Upper lobe of right lung (tissue), 1 donor: ENCODE results near the gene RPS10. TPM values are rescaled to one million over a fixed set of nuclear protein-coding genes. Genes with fewer than 3 reads are reported as not detected.
A peak's percentile ranks its signal among the peaks of the same experiment; 100 is the strongest.

ENCODE experiments used
- ATAC-seq: fragments of 200-7000 bp; cut with Tn5 transposase; one replicate; pipeline ENCODE4 v1.9.1; 2020; ENCODE audit warnings: mild to moderate bottlenecking, moderate library complexity
- DNase-seq: peaks from one replicate; pipeline ENCODE4 v3.0.0-alpha.2; 2020
- H3K27ac ChIP-seq: fragments of 200-600 bp; one replicate; pipeline ENCODE4 v1.8.0; 2022
- H3K27me3 ChIP-seq: fragments of 200-600 bp; one replicate; pipeline ENCODE4 v1.8.0; 2022; ENCODE audit warnings: mild to moderate bottlenecking
- H3K36me3 ChIP-seq: fragments of 200-600 bp; one replicate; pipeline ENCODE4 v1.8.0; 2022
- H3K4me1 ChIP-seq: fragments of 200-600 bp; one replicate; pipeline ENCODE4 v1.8.0; 2022
- H3K4me3 ChIP-seq: fragments of 200-600 bp; one replicate; pipeline ENCODE4 v1.8.0; 2022; ENCODE audit warnings: mild to moderate bottlenecking
- H3K9me3 ChIP-seq: fragments of 200-600 bp; one replicate; pipeline ENCODE4 v1.8.0; 2022
- intact Hi-C: fragments of 100-400 bp; cut with DNase I; formaldehyde crosslinking; loops from one replicate; pipeline ENCODE4 v1.11.0; 2022
- total RNA-seq: library from RNA; stranded (reverse); fragmentation: NEBNext Ultra II Directional; extraction: Animal tissue kit (Norgen Biotek cat#: 25700); gene quantifications from one replicate; pipeline ENCODE4 v1.2.1, GENCODE V29; 2021
- TF ChIP-seq, protein P1 (sequence below): fragments of 200-600 bp; IDR thresholded peaks from one replicate; pipeline ENCODE4 v1.8.0; 2022; ENCODE audit warnings: antibody characterized with exemption
- donor health status: DM: no; HTN: yes; CAD: no; lungs with severe emphysema.

RPS10 gene
- total RNA-seq, 1 donor from 2014 or later: 875 TPM

DNA sequence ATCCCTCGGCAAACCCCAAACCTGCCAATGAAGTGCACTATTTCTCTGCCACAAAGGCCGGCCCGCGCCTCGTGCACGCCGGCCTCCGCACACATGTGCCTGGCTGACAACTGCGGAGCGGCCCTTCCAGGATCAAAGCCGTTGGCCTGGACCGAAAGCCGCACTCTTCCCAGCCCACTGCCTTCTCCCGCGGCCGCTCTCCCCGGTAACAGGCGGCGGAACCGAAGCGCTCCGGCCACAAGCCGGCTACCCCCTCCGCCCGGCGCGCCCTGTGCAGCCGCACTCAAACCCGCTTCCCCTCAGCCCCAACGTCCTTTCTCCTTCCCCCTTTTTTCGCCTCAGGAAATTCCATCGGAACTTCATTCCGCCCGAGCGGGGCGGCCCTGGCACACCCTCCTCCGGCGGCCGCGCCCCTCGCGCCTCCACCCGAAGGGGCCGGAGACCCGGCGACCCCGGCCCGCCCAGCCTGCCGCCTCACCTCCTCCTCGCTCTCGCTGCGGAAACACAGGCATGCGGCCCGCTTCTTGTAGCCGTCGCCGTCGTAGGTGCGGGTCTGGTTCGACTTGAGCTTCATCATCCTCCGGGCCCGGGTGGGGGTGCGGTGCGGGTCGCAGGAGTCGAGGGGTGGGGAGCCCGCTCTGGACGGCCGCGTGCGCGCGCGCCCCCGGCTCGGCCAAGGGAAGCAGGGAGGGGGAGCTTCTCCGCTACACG is 33.9 kb downstream of the RPS10 start:
- H3K4me1 ChIP-seq: peaks cover 24% of the 10 kb centered on the region
- H3K36me3 ChIP-seq: no peaks in the 10 kb centered on the region
- intact Hi-C loops: no loop called here
- H3K4me3 ChIP-seq: peak overlapping the region; percentile 97
- no peaks in the 10 kb centered on the region for H3K9me3 ChIP-seq
- TF ChIP-seq, protein P1, sequence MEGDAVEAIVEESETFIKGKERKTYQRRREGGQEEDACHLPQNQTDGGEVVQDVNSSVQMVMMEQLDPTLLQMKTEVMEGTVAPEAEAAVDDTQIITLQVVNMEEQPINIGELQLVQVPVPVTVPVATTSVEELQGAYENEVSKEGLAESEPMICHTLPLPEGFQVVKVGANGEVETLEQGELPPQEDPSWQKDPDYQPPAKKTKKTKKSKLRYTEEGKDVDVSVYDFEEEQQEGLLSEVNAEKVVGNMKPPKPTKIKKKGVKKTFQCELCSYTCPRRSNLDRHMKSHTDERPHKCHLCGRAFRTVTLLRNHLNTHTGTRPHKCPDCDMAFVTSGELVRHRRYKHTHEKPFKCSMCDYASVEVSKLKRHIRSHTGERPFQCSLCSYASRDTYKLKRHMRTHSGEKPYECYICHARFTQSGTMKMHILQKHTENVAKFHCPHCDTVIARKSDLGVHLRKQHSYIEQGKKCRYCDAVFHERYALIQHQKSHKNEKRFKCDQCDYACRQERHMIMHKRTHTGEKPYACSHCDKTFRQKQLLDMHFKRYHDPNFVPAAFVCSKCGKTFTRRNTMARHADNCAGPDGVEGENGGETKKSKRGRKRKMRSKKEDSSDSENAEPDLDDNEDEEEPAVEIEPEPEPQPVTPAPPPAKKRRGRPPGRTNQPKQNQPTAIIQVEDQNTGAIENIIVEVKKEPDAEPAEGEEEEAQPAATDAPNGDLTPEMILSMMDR: no peak
- ATAC-seq (peak; percentile 53), DNase-seq (peak; percentile 85)
- no peaks in the 10 kb centered on the region for H3K27me3 ChIP-seq
- H3K27ac ChIP-seq: peak overlapping the region; percentile 91

DNA sequence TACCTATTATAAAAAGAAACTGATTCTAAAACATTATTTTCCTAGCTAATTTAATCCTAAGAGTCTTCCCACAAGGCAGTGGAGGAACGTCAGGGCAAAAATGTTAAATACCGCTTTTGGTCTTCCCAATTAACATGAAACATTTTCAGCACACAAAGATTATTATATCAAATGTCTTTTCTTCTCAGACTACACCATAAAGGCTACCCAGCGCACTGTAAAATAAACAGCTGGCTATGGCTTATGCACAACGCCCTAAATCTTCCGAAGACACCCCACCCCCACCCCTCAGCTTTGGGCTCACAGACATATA is 34.4 kb downstream of the RPS10 start:
- Histone ChIP-seq H3K36me3 (no peaks in the 10 kb centered on the region), H3K9me3 (no peaks in the 10 kb centered on the region), H3K27ac (peak overlapping the region; percentile 91), H3K4me1 (peaks cover 24% of the 10 kb centered on the region), H3K27me3 (no peaks in the 10 kb centered on the region), H3K4me3 (peak overlapping the region; percentile 97)
- DNase-seq (no peak), ATAC-seq (no peak)
- intact Hi-C loops: no loop called here
- TF ChIP-seq, protein P1: no peak

DNA sequence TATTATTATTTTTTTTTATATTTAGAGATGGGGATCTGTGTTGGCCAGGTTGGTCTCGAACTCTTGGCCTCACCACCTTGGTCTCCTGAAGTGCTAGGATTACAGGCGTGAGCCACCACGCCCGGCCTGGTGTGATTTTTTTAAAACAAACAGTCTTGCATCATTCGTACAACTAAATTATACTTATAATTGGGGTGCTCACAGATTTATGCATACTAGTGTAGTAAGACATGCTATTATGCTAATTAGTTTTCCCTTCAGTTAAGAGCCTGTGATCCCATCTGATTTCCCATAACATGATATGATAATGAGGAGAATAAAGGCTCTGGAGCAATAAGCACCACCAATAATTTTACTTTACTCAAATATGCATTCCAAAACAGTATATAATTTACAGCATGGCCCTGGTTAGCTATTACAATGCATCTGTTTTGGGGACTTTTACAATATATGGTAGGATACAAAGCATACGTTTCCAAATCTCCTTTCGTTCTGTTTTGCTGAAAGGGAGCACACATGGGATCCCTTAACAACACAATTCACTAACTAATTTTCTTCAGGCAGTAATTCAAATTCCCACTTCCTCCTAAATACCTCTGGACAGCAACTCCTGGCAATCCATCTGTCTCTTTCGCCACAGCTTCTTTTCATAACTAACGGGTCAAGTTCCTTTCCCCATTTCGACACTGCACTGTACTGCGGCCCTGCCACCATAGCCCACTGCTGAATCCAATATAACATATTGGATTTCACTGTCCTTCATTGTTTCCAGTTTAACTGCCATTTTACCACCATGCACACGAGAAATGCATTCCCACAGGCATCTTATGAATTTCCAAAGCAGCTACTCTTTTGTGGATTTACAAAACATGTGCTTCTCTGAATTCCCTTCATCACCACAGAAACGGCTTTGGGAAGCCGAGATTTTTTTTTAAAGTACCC is 35.1 kb downstream of the RPS10 start:
- TF ChIP-seq, protein P1: no peak
- H3K4me3 ChIP-seq: peak overlapping the region; percentile 97
- intact Hi-C loops: no loop called here
- no peaks in the 10 kb centered on the region for H3K36me3 ChIP-seq
- no peaks in the 10 kb centered on the region for H3K27me3 ChIP-seq
- H3K4me1 ChIP-seq: peaks cover 24% of the 10 kb centered on the region
- DNase-seq (no peak), ATAC-seq (peak; percentile 20)
- no peaks in the 10 kb centered on the region for H3K9me3 ChIP-seq
- peak overlapping the region; percentile 91 for H3K27ac ChIP-seq

DNA sequence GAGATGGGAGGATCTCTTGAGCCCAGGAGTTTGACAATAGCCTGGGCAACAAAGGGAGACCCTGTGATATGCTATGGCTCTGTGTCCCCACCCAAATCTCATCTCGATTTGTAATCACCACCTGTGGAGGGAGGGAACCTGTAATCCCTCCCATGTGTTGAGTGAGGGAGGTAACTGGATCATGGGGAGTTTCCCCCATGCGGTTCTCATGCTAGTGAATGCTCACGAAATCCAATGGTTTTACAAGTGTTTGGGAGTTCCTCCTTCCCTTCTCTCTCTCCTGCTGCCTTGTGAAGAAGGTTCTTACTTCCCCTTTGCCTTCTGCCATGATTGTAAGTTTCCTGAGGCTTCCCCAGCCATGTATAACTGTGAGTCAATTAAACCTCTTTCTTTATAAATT is 36.8 kb downstream of the RPS10 start:
- Histone ChIP-seq H3K4me1 (peaks cover 29% of the 10 kb centered on the region), H3K36me3 (no peaks in the 10 kb centered on the region), H3K9me3 (no peaks in the 10 kb centered on the region), H3K27me3 (no peaks in the 10 kb centered on the region), H3K27ac (no peak overlapping the region), H3K4me3 (no peak overlapping the region)
- TF ChIP-seq, protein P1: no peak
- no peak for ATAC-seq
- no peak for DNase-seq
- intact Hi-C loops: no loop called here

DNA sequence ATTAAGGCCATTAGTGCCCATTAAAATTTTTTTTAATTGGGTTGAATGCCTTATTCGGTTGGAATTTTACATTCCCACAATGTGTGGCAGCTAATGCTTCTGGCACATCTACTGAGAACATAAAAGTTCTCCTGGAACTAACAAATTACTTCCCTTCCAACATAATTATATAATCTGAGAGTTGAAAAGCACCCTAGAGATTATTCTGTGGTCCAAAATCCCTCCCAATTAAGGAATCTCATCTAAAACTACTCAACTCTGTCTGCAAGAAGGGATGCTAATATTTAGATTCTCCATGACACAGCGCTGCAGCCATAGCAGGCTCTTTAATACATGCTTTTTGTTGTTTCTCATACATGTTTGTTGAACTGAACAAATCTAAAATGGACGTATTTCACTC is 37.4 kb downstream of the RPS10 start:
- no peak for ATAC-seq

More for the DNA sequence above, 37.4 kb downstream of the RPS10 start:
- Histone ChIP-seq H3K36me3 (no peaks in the 10 kb centered on the region), H3K4me1 (peaks cover 26% of the 10 kb centered on the region), H3K27ac (no peak overlapping the region), H3K27me3 (no peaks in the 10 kb centered on the region), H3K4me3 (no peak overlapping the region), H3K9me3 (no peaks in the 10 kb centered on the region)
- intact Hi-C loops: no loop called here
- DNase-seq: no peak
- TF ChIP-seq, protein P1: no peak
